H9 (cell line): Measurements from ENCODE around the gene AMMECR1. TPM values are rescaled to one million over a fixed set of nuclear protein-coding genes. Genes with fewer than 3 reads are reported as not detected.

Source experiments
- DNase-seq: peaks from one replicate; pipeline ENCODE4 v3.0.0-alpha.2; 2017
- H2AFZ ChIP-seq: one replicate; pipeline ENCODE4 v1.6.1; 2013; ENCODE audit warnings: mild to moderate bottlenecking, low read length, control low read depth, moderate library complexity
- H2AK5ac ChIP-seq: 2 replicates; pipeline ENCODE4 v1.6.1; 2013; ENCODE audit warnings: low read length, control low read depth, mixed read lengths; ENCODE audit not compliant: insufficient read length
- H2BK120ac ChIP-seq: one replicate; pipeline ENCODE4 v1.6.1; 2013; ENCODE audit warnings: low read depth, mild to moderate bottlenecking, low read length, control low read depth, inconsistent platforms; ENCODE audit not compliant: poor library complexity, severe bottlenecking
- H2BK12ac ChIP-seq: 2 replicates; pipeline ENCODE4 v1.6.1; 2013; ENCODE audit warnings: low read length, control low read depth, mixed read lengths, low read depth; ENCODE audit not compliant: insufficient read length
- H2BK15ac ChIP-seq: 2 replicates; pipeline ENCODE4 v1.6.1; 2013; ENCODE audit warnings: low read depth, low read length, control low read depth
- H2BK20ac ChIP-seq: one replicate; pipeline ENCODE4 v1.6.1; 2013; ENCODE audit warnings: low read depth, mild to moderate bottlenecking, low read length, control low read depth, inconsistent platforms; ENCODE audit not compliant: poor library complexity, severe bottlenecking
- H2BK5ac ChIP-seq: 2 replicates; pipeline ENCODE4 v1.6.1; 2013; ENCODE audit warnings: low read length, control low read depth, mixed read lengths; ENCODE audit not compliant: insufficient read length
- H3K14ac ChIP-seq: 2 replicates; pipeline ENCODE4 v1.6.1; 2013; ENCODE audit warnings: low read length, control low read depth; ENCODE audit not compliant: insufficient read depth
- H3K18ac ChIP-seq: 2 replicates; pipeline ENCODE4 v1.6.1; 2013; ENCODE audit warnings: low read depth, mild to moderate bottlenecking, mixed read lengths, low read length, control low read depth; ENCODE audit not compliant: insufficient read length
- H3K23ac ChIP-seq: 2 replicates; pipeline ENCODE4 v1.6.1; 2013; ENCODE audit warnings: low read length, control low read depth, mixed read lengths, low read depth; ENCODE audit not compliant: insufficient read length
- H3K23me2 ChIP-seq: 2 replicates; pipeline ENCODE4 v1.6.1; 2013; ENCODE audit warnings: low read depth, mild to moderate bottlenecking, mixed read lengths, low read length, control low read depth; ENCODE audit not compliant: insufficient read length, poor library complexity, severe bottlenecking
- H3K27ac ChIP-seq: 2 replicates; pipeline ENCODE4 v1.5.1; 2013; ENCODE audit warnings: low read length, control low read depth, mixed read lengths, low read depth; ENCODE audit not compliant: insufficient read length
- H3K27me3 ChIP-seq: 2 replicates; pipeline ENCODE4 v1.6.1; 2013; ENCODE audit warnings: low read length, control low read depth, inconsistent platforms; ENCODE audit not compliant: insufficient read depth
- H3K4ac ChIP-seq: 2 replicates; pipeline ENCODE4 v1.6.1; 2013; ENCODE audit warnings: low read depth, mild to moderate bottlenecking, control low read depth, inconsistent platforms, low read length, moderate library complexity
- H3K4me1 ChIP-seq: 2 replicates; pipeline ENCODE4 v1.6.1; 2013; ENCODE audit warnings: low read length, control low read depth, inconsistent platforms; ENCODE audit not compliant: insufficient read depth
- H3K4me2 ChIP-seq: 2 replicates; pipeline ENCODE4 v1.6.1; 2013; ENCODE audit warnings: low read length, control low read depth, mixed read lengths; ENCODE audit not compliant: insufficient read length, insufficient read depth
- H3K56ac ChIP-seq: 2 replicates; pipeline ENCODE4 v1.6.1; 2013; ENCODE audit warnings: low read depth, mild to moderate bottlenecking, mixed read lengths, low read length, control low read depth; ENCODE audit not compliant: insufficient read length
- H3K79me1 ChIP-seq: 2 replicates; pipeline ENCODE4 v1.6.1; 2013; ENCODE audit warnings: low read depth, mild to moderate bottlenecking, moderate library complexity, low read length, control low read depth, inconsistent platforms; ENCODE audit not compliant: insufficient read depth, poor library complexity, severe bottlenecking
- H3K79me2 ChIP-seq: 2 replicates; pipeline ENCODE4 v1.6.1; 2013; ENCODE audit warnings: low read length, control low read depth, inconsistent platforms; ENCODE audit not compliant: insufficient read depth
- H3K9ac ChIP-seq: 2 replicates; pipeline ENCODE4 v1.6.1; 2013; ENCODE audit warnings: low read length, control low read depth, mixed read lengths; ENCODE audit not compliant: insufficient read length; ENCODE audit errors: extremely low read depth
- H3K9me3 ChIP-seq: one replicate; pipeline ENCODE4 v1.6.1; 2013; ENCODE audit warnings: low read depth, low read length, inconsistent platforms; ENCODE audit not compliant: control insufficient read depth
- H3T11ph ChIP-seq: one replicate; pipeline ENCODE4 v1.6.1; 2013; ENCODE audit warnings: mild to moderate bottlenecking, low read length, control low read depth, inconsistent platforms
- H4K20me1 ChIP-seq: one replicate; pipeline ENCODE4 v1.6.1; 2013; ENCODE audit not compliant: control insufficient read depth, insufficient read length, insufficient read depth
- H4K5ac ChIP-seq: 2 replicates; pipeline ENCODE4 v1.6.1; 2013; ENCODE audit warnings: low read depth, mild to moderate bottlenecking, mixed read lengths, low read length, control low read depth; ENCODE audit not compliant: insufficient read length
- H4K8ac ChIP-seq: replicated peaks from 2 replicates; pipeline ENCODE4 v1.6.1; 2013; ENCODE audit warnings: low read length, control low read depth, mixed read lengths, low read depth; ENCODE audit not compliant: insufficient read length
- H4K91ac ChIP-seq: 2 replicates; pipeline ENCODE4 v1.6.1; 2013; ENCODE audit warnings: low read depth, mild to moderate bottlenecking, moderate library complexity, mixed read lengths, low read length, control low read depth; ENCODE audit not compliant: insufficient read length
- H3K27ac Mint-ChIP-seq, 3 experiments: 2 replicates in 2 of 3; 3 replicates in 1 of 3; pipeline ENCODE4 v1.8.0; 2020 to 2021; ENCODE audit warnings: mixed read lengths in 3 of 3, mild to moderate bottlenecking in 1 of 3, moderate library complexity in 1 of 3
- H3K27me3 Mint-ChIP-seq: 2 replicates; pipeline ENCODE4 v1.8.0; 2021; ENCODE audit warnings: low read depth, mild to moderate bottlenecking, moderate library complexity, mixed read lengths
- H3K36me3 Mint-ChIP-seq, 3 experiments: 2 replicates in 2 of 3; 3 replicates in 1 of 3; pipeline ENCODE4 v1.8.0; 2020 to 2021; ENCODE audit warnings: low read depth in 3 of 3, mixed read lengths in 3 of 3; ENCODE audit not compliant: insufficient read depth in 1 of 3
- H3K4me1 Mint-ChIP-seq, 2 experiments: 2 replicates each; pipeline ENCODE4 v1.8.0; 2020; ENCODE audit warnings: mixed read lengths in 2 of 2
- H3K4me3 Mint-ChIP-seq, 2 experiments: 2 replicates in 1 of 2; 3 replicates in 1 of 2; pipeline ENCODE4 v1.8.0; 2020 to 2021; ENCODE audit warnings: mild to moderate bottlenecking in 2 of 2, mixed read lengths in 2 of 2, moderate library complexity in 1 of 2
- H3K9me3 Mint-ChIP-seq, 2 experiments: 2 replicates in 1 of 2; 3 replicates in 1 of 2; pipeline ENCODE4 v1.8.0; 2020; ENCODE audit warnings: mild to moderate bottlenecking in 2 of 2, mixed read lengths in 2 of 2, moderate library complexity in 1 of 2
- WGBS: extraction: QIAGEN DNeasy Blood & Tissue Kit; methylation state at CpG from one replicate; pipeline ENCODE4 v1.1.7; 2013; ENCODE audit warnings: missing lambda C conversion rate, low lambda C conversion rate, mixed read lengths; ENCODE audit not compliant: insufficient read length; ENCODE audit errors: extremely low coverage; 5-methylcytosine and 5-hydroxymethylcytosine counted together
- total RNA-seq: library from RNA; stranded (reverse); gene quantifications from 2 replicates; pipeline ENCODE4 v1.2.1, GENCODE V29; 2021
- TF ChIP-seq, protein P1 (sequence below): fragments of 200-600 bp; sonication (generic); conservative IDR thresholded peaks from 3 replicates; pipeline ENCODE4 v1.8.0; 2021; ENCODE audit warnings: antibody characterized with exemption, mild to moderate bottlenecking

The AMMECR1 gene
- total RNA-seq, 1 experiment from 2014 or later, result 28.5 TPM

DNA sequence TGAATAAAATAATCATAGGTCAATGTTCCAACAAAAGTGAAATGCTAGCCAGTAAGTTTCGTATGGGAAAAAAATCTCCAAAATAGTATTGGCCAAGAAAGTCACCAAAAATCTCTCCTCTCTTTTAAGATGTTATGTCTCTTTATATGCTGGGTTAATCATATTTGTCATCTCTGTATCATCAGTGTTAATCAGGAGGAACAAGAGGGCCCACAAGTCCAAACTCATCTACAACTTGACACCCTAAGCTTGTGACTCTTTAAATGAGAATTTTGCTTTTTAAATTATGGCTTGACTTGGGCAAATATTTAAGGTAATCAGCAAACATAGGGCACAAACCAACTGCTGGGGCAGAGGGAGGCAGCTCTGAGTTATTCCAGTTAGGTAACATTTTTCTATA is 75.5 kb downstream of the AMMECR1 start:
- H3K36me3 Mint-ChIP-seq, result peaks cover 0 to 19% (median 11%) of the 10 kb centered on the region in 3 experiments; a peak in 4 of 7 replicates
- no peak overlapping the region for H3K27ac Mint-ChIP-seq
- H4K8ac ChIP-seq, result no peak overlapping the region
- no peaks in the 10 kb centered on the region for H3K79me1 ChIP-seq
- H3K23ac ChIP-seq, result no peak overlapping the region
- no peak overlapping the region for H3K56ac ChIP-seq
- H3K4me2 ChIP-seq, result no peak overlapping the region
- H3K27me3 Mint-ChIP-seq, result no peaks in the 10 kb centered on the region
- H2BK120ac ChIP-seq, result no peak overlapping the region
- H3K27me3 ChIP-seq, result no peaks in the 10 kb centered on the region
- no peaks in the 10 kb centered on the region for H4K20me1 ChIP-seq
- peaks cover 7% of the 10 kb centered on the region for H3K4me1 ChIP-seq
- H3K9ac ChIP-seq, result no peak overlapping the region
- no peak overlapping the region for H2BK20ac ChIP-seq
- H2BK12ac ChIP-seq, result no peak overlapping the region
- H2BK15ac ChIP-seq, result no peak overlapping the region
- DNase-seq, result no peak
- H3K23me2 ChIP-seq, result no peaks in the 10 kb centered on the region
- H2AFZ ChIP-seq, result no peak overlapping the region
- H3K9me3 ChIP-seq, result no peaks in the 10 kb centered on the region
- no peak overlapping the region for H2AK5ac ChIP-seq
- H3K9me3 Mint-ChIP-seq, result peaks cover 4 to 8% of the 10 kb centered on the region in 2 experiments; a peak in 4 of 5 replicates
- no peak overlapping the region for H2BK5ac ChIP-seq
- H3K27ac ChIP-seq, result no peak overlapping the region
- no peaks in the 10 kb centered on the region for H3K79me2 ChIP-seq
- H4K91ac ChIP-seq, result no peak overlapping the region
- H3K18ac ChIP-seq, result no peak overlapping the region
- peaks cover 58 to 64% of the 10 kb centered on the region in 2 experiments for H3K4me1 Mint-ChIP-seq
- no peak overlapping the region for H4K5ac ChIP-seq
- no peak overlapping the region for H3K4me3 Mint-ChIP-seq
- TF ChIP-seq, protein P1, sequence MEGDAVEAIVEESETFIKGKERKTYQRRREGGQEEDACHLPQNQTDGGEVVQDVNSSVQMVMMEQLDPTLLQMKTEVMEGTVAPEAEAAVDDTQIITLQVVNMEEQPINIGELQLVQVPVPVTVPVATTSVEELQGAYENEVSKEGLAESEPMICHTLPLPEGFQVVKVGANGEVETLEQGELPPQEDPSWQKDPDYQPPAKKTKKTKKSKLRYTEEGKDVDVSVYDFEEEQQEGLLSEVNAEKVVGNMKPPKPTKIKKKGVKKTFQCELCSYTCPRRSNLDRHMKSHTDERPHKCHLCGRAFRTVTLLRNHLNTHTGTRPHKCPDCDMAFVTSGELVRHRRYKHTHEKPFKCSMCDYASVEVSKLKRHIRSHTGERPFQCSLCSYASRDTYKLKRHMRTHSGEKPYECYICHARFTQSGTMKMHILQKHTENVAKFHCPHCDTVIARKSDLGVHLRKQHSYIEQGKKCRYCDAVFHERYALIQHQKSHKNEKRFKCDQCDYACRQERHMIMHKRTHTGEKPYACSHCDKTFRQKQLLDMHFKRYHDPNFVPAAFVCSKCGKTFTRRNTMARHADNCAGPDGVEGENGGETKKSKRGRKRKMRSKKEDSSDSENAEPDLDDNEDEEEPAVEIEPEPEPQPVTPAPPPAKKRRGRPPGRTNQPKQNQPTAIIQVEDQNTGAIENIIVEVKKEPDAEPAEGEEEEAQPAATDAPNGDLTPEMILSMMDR, result no peak
- no peak overlapping the region for H3T11ph ChIP-seq
- H3K14ac ChIP-seq, result no peak overlapping the region
- H3K4ac ChIP-seq, result no peak overlapping the region
- no CpG with 5 or more reads among the region's 1 CpG for WGBS
